Ovary (tissue), 9 donors: Measurements from ENCODE around the gene C19orf67. TPM values are rescaled to one million over a fixed set of nuclear protein-coding genes. Genes with fewer than 3 reads are reported as not detected.
"Not testable (repeated sequence)": the region's sequence is repeated elsewhere in the genome, so short reads cannot be mapped to it uniquely, and the experiment has no call there.

Experiments
- DNase-seq, 5 donors: peaks; one replicate each; pipeline ENCODE4 v3.0.0-alpha.2; 2019 to 2020
- H3K27ac ChIP-seq, 2 donors: fragments of 200-600 bp; one replicate each; pipeline versions ENCODE4 v1.5.1 to v1.8.0; 2019 to 2022
- H3K27me3 ChIP-seq: fragments of 200-600 bp; one replicate; pipeline ENCODE4 v1.8.0; 2022
- H3K36me3 ChIP-seq: fragments of 200-600 bp; sonication (generic); one replicate; pipeline ENCODE4 v1.5.1; 2019
- H3K4me1 ChIP-seq: one replicate; pipeline ENCODE4 v1.8.1; 2013; ENCODE audit warnings: mild to moderate bottlenecking, moderate library complexity; ENCODE audit not compliant: insufficient read depth
- H3K4me3 ChIP-seq: fragments of 200-600 bp; sonication (generic); one replicate; pipeline ENCODE4 v1.5.1; 2017
- H3K9me3 ChIP-seq, 2 donors: fragments of 200-600 bp in 1 of 2; sonication (generic) in 1 of 2; one replicate each; pipeline versions ENCODE4 v1.5.1 to v1.8.1; 2013 to 2019; ENCODE audit warnings: mild to moderate bottlenecking in 1 of 2, moderate library complexity in 1 of 2
- EP300 ChIP-seq: sonication (generic); formaldehyde crosslinking; IDR thresholded peaks from one replicate; pipeline ENCODE4 v1.6.1; 2017; ENCODE audit warnings: antibody characterized with exemption
- POLR2A ChIP-seq: fragments of 450-650 bp; IDR thresholded peaks from one replicate; pipeline ENCODE4 v1.6.1; 2017; ENCODE audit warnings: antibody characterized with exemption, mild to moderate bottlenecking, moderate library complexity
- WGBS, 3 donors: extraction: QIAGEN DNeasy Blood & Tissue Kit in 1 of 3; methylation state at CpG; one replicate each; pipeline versions ENCODE4 v1.1.5 to v1.1.7; 2013 to 2017; 5-methylcytosine and 5-hydroxymethylcytosine counted together
- intact Hi-C, 4 donors: fragments of 100-400 bp; cut with DNase I; formaldehyde crosslinking; loops; one replicate each; pipeline versions ENCODE4 v1.11.0 to v1.15.1; 2022 to 2023
- polyA plus RNA-seq, 2 donors: library from polyadenylated mRNA; stranded (reverse); fragments of 200-250 nt in 1 of 2; fragments of 350-450 nt in 1 of 2; fragmentation: Illumina TruSeq in 1 of 2; extraction: RNeasy Lipid Tissue Mini Kit (QIAGEN cat#74804) in 1 of 2; gene quantifications; one replicate each; pipeline ENCODE4 v1.2.3, GENCODE V29; 2013 to 2014
- total RNA-seq, 7 donors: library from RNA; depleted of rRNA in 2 of 7; stranded (reverse); fragments of >200 nt in 2 of 7; fragmentation: NEBNext Ultra II Directional in 3 of 7; extraction: Animal tissue kit (Norgen Biotek cat#: 25700) in 3 of 7; gene quantifications; one replicate each; pipeline versions ENCODE4 v1.1.0 to v1.2.4, GENCODE V29; 2016 to 2023
- TF ChIP-seq, protein P1 (sequence below), 3 donors: fragments of 450-650 bp in 2 of 3; fragments of 200-600 bp in 1 of 3; IDR thresholded peaks; one replicate each; pipeline versions ENCODE4 v1.5.1 to v1.8.0; 2016 to 2022; ENCODE audit warnings: antibody characterized with exemption in 3 of 3, mild to moderate bottlenecking in 1 of 3
- donor health status: DM: no; HTN: no; CAD: no; lungs with moderate emphysema.
- donor health status: DM: no; HTN: no; CAD: no.
- donor health status: Bipolar disorder and iron deficiency.
- donor health status: DM: yes; HTN: yes; CAD: no.
- donor health status: DM: no; HTN: no; CAD: no.
- donor health status: DM: yes; HTN: yes; CAD: no.

C19orf67 gene
- total and polyA plus RNA-seq, 9 donors = 0.08 TPM; not detected in 8

DNA sequence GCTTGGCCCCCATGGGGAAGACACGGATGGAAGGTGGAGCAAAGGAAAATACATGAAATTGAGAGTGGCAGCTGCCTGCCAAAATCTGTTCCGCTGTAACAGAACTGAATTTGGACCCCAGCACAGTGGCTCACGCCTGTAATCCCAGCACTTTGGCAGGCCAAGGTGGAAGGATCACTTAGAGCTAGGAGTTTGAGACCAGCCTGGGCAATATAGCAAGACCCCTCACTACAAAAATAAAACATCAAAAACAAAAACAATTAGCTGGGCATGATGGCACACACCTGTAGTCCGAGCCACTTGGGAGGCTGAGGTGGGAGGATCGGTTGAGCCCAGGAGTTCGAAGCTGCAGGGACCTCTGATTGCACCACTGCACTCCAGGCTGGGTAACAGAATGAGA is 33.1 kb downstream of the C19orf67 start:
- no peak for DNase-seq
- no peaks in the 10 kb centered on the region for H3K9me3 ChIP-seq
- H3K36me3 ChIP-seq = no peaks in the 10 kb centered on the region
- no peak overlapping the region for H3K4me3 ChIP-seq
- TF ChIP-seq, protein P1, sequence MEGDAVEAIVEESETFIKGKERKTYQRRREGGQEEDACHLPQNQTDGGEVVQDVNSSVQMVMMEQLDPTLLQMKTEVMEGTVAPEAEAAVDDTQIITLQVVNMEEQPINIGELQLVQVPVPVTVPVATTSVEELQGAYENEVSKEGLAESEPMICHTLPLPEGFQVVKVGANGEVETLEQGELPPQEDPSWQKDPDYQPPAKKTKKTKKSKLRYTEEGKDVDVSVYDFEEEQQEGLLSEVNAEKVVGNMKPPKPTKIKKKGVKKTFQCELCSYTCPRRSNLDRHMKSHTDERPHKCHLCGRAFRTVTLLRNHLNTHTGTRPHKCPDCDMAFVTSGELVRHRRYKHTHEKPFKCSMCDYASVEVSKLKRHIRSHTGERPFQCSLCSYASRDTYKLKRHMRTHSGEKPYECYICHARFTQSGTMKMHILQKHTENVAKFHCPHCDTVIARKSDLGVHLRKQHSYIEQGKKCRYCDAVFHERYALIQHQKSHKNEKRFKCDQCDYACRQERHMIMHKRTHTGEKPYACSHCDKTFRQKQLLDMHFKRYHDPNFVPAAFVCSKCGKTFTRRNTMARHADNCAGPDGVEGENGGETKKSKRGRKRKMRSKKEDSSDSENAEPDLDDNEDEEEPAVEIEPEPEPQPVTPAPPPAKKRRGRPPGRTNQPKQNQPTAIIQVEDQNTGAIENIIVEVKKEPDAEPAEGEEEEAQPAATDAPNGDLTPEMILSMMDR (IDR thresholded peaks at IDR 0.05) = no peak
- TF ChIP-seq POLR2A (no peak), EP300 (no peak)
- H3K4me1 ChIP-seq = no peaks in the 10 kb centered on the region
- no peaks in the 10 kb centered on the region for H3K27me3 ChIP-seq
- no peak overlapping the region for H3K27ac ChIP-seq
- intact Hi-C loops = no loop called here
- 86 to 88% (median 88%) methylated on average over 6 of the region's 6 CpGs for WGBS, 3 donors

DNA sequence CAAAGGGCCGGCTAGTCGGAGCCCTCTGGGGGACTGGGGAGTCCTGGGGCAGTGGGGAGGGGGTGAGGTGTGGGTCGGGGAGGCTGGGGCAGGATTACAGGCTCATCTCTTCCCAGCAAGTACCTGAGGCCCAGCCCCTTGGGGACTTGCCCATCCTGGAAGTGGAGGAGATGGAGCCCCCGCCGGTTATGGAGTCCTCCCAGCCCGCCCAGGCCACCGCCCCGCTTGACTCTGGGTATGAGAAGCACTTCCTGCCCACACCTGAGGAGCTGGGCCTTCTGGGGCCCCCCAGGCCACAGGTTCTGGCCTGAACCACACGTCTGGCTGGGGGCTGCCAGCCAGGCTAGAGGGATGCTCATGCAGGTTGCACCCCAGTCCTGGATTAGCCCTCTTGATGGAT is 33.6 kb downstream of the C19orf67 start:
- Histone ChIP-seq H3K4me1 (no peaks in the 10 kb centered on the region), H3K4me3 (no peak overlapping the region), H3K9me3 (no peaks in the 10 kb centered on the region), H3K27me3 (no peaks in the 10 kb centered on the region), H3K27ac (no peak overlapping the region), H3K36me3 (no peaks in the 10 kb centered on the region)
- DNase-seq = no peak
- TF ChIP-seq POLR2A = no peak
- TF ChIP-seq, protein P1 (IDR thresholded peaks at IDR 0.05) = no peak
- no peak for TF ChIP-seq EP300
- 53 to 72% (median 63%) methylated on average over 4 to 9 of the region's 9 CpGs for WGBS, 3 donors
- intact Hi-C loops = no loop called here

DNA sequence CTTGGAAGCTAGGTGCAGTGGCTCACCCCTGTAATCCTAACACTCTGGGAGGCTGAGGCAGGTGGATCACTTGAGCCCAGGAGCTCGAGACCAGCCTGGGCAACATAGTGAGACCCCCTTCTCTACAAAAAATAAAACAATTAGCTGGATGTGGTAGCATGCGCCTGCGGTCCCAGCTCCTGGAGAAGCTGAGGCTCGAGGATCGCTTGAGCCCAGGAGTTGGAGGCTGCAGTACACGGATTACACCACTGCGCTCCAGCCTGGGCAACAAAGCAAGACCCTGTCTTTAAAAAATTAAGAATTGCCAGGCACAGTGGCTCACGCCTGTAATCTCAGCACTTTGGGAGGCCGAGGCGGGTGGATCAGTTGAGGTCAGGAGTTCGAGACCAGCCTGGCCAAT is 34.6 kb downstream of the C19orf67 start:
- intact Hi-C loops, H3K27ac ChIP-seq, H3K36me3 ChIP-seq, H3K4me1 ChIP-seq, H3K4me3 ChIP-seq, H3K9me3 ChIP-seq, H3K27me3 ChIP-seq, DNase-seq: not testable (repeated sequence)
- WGBS, 3 donors = 83 to 93% (median 92%) methylated on average over 11 of the region's 11 CpGs

DNA sequence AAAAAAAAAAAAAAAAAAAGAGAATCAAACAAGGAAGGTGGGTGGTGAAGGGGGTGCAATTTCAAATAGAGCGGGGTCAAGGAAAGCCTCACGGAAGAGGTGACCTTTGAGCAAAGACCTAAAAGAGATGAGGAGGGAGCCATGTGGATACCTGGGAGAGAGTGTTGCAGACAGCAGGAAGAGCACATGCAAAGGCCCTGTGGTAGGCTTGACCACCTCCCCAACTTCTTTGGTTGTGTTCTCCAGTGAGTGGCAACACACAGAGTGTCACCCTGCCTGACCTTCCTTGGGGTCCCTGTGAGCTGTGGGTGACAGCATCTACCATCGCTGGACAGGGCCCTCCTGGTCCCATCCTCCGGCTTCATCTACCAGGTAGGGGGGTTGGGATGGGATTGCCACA is 35.1 kb downstream of the C19orf67 start:
- WGBS, 3 donors = 91 to 96% (median 93%) methylated on average over 4 of the region's 4 CpGs
- no peak for DNase-seq
- H3K4me1 ChIP-seq = no peaks in the 10 kb centered on the region
- intact Hi-C loops = no loop called here
- H3K27me3 ChIP-seq = no peaks in the 10 kb centered on the region
- TF ChIP-seq, protein P1 (IDR thresholded peaks at IDR 0.05) = no peak
- TF ChIP-seq EP300 (no peak), POLR2A (no peak)
- no peaks in the 10 kb centered on the region for H3K9me3 ChIP-seq
- no peak overlapping the region for H3K27ac ChIP-seq
- no peak overlapping the region for H3K4me3 ChIP-seq
- no peaks in the 10 kb centered on the region for H3K36me3 ChIP-seq

DNA sequence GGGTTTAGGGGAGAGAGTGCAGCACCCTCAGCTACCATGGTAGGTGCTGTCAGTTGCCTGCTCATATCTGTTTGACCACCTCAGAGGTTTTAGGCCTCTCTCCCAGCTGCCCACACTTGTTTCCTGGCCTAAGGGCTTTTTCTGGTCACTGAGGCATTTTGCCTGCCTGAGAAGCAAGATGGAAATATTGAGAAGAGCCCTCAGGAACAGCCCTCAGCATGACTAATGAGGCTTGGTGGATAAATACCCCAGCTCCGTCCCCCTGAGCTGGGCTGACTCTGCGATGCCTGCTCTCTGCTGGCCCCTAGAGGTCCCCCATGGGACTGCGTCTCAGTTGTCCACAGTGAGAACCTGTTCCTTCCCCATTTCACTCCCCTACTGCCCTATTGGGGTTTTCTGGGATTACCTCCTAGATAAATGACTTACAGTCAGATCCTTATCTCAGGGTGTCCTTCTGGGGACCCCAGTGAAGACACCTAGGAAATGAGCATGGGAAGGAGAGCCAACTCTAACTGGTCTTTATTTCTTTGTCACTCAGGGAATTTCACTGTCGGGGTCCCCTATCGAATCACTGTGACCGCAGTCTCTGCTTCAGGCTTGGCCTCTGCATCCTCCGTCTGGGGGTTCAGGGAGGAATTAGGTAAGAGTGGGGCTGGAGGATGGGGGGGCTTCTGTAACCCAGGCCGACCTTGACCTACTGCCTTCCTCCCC is 37.0 kb downstream of the C19orf67 start:
- Histone ChIP-seq H3K27ac (no peak overlapping the region), H3K9me3 (no peaks in the 10 kb centered on the region), H3K36me3 (no peaks in the 10 kb centered on the region), H3K4me1 (no peaks in the 10 kb centered on the region), H3K27me3 (no peaks in the 10 kb centered on the region), H3K4me3 (no peak overlapping the region)
- 85 to 87% (median 86%) methylated on average over 8 of the region's 8 CpGs for WGBS, 3 donors
- no peak for DNase-seq
- intact Hi-C loops = loop anchor here in 1 of 4 donors (10.0 kb wide), 1 partner anchor 774 kb away; no protein-coding TSS in a partner anchor
- no peak for TF ChIP-seq POLR2A
- TF ChIP-seq EP300 = no peak
- TF ChIP-seq, protein P1 (IDR thresholded peaks at IDR 0.05) = no peak

DNA sequence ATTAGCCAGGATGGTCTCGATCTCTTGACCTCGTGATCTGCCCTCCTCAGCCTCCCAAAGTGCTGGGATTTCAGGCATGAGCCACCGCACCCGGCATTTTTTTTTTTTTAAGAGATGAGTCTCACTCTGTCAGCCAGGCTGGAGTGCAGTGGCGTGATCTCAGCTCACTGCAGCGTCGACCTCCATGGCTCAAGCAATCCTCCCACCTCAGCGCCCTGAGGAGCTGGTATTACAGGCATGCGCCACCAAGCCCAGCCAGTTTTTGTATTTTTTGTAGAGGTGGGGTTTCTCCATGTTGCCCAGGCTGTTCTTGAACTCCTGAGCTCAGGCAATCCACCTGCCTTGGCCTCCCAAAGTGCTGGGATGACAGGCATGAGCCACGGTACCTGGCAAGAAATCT is 37.7 kb downstream of the C19orf67 start:
- not testable (repeated sequence) for H3K4me1 ChIP-seq, H3K9me3 ChIP-seq, H3K27ac ChIP-seq, H3K36me3 ChIP-seq, H3K4me3 ChIP-seq, H3K27me3 ChIP-seq, DNase-seq
- 91 to 95% (median 94%) methylated on average over 10 of the region's 10 CpGs for WGBS, 3 donors
- intact Hi-C loops = loop anchor here in 1 of 4 donors (10.0 kb wide), 1 partner anchor 773 kb away; no protein-coding TSS in a partner anchor
